Neural cell (in vitro differentiated cells): ENCODE results near the gene FBXL20.
A peak's percentile ranks its signal among the peaks of the same experiment; 100 is the strongest.

Experiments used
- EP300 ChIP-seq: fragments of 450-650 bp; conservative IDR thresholded peaks from 2 replicates; pipeline ENCODE4 v1.6.1; 2014; ENCODE audit warnings: antibody characterized with exemption, mild to moderate bottlenecking, moderate library complexity; ENCODE audit not compliant: poor library complexity, severe bottlenecking
- EZH2 ChIP-seq: fragments of 200-600, 300-800 bp; shearing (Covaris generic), sonication (generic); IDR thresholded peaks from 2 replicates; pipeline ENCODE4 v1.6.1; 2014; ENCODE audit warnings: antibody characterized with exemption, low read length, borderline replicate concordance, mild to moderate bottlenecking; ENCODE audit not compliant: insufficient read depth, poor library complexity, severe bottlenecking
- MXI1 ChIP-seq: fragments of 450-650 bp; conservative IDR thresholded peaks from 2 replicates; pipeline ENCODE4 v1.6.1; 2014; ENCODE audit warnings: antibody characterized with exemption, mild to moderate bottlenecking; ENCODE audit not compliant: poor library complexity, severe bottlenecking
- POLR2AphosphoS5 ChIP-seq: IDR thresholded peaks from 2 replicates; pipeline ENCODE4 v1.6.1; 2012
- RAD21 ChIP-seq: fragments of 450-650 bp; conservative IDR thresholded peaks from 2 replicates; pipeline ENCODE4 v1.6.1; 2014; ENCODE audit warnings: antibody characterized with exemption, mild to moderate bottlenecking, moderate library complexity
- SMC3 ChIP-seq: fragments of 450-650 bp; conservative IDR thresholded peaks from 2 replicates; pipeline ENCODE4 v1.6.1; 2014; ENCODE audit warnings: antibody characterized with exemption, mild to moderate bottlenecking, moderate library complexity; ENCODE audit not compliant: poor library complexity
- TAF1 ChIP-seq: IDR thresholded peaks from 2 replicates; pipeline ENCODE4 v1.6.1; 2012; ENCODE audit warnings: low read depth
- TF ChIP-seq, protein P1 (sequence below): fragments of 450-650 bp; IDR thresholded peaks from 2 replicates; pipeline ENCODE4 v1.5.1; 2014; ENCODE audit warnings: antibody characterized with exemption, mild to moderate bottlenecking, moderate library complexity; ENCODE audit not compliant: poor library complexity, severe bottlenecking
- TF ChIP-seq, protein P2 (sequence below): IDR thresholded peaks from 2 replicates; pipeline ENCODE4 v1.6.1; 2012; ENCODE audit warnings: borderline replicate concordance

- TF ChIP-seq EP300 (no peak), EZH2 (no peak), POLR2AphosphoS5 (no peak), RAD21 (peak; percentile 24), MXI1 (no peak), SMC3 (peak; percentile 13), TAF1 (no peak)
- TF ChIP-seq, protein P1, sequence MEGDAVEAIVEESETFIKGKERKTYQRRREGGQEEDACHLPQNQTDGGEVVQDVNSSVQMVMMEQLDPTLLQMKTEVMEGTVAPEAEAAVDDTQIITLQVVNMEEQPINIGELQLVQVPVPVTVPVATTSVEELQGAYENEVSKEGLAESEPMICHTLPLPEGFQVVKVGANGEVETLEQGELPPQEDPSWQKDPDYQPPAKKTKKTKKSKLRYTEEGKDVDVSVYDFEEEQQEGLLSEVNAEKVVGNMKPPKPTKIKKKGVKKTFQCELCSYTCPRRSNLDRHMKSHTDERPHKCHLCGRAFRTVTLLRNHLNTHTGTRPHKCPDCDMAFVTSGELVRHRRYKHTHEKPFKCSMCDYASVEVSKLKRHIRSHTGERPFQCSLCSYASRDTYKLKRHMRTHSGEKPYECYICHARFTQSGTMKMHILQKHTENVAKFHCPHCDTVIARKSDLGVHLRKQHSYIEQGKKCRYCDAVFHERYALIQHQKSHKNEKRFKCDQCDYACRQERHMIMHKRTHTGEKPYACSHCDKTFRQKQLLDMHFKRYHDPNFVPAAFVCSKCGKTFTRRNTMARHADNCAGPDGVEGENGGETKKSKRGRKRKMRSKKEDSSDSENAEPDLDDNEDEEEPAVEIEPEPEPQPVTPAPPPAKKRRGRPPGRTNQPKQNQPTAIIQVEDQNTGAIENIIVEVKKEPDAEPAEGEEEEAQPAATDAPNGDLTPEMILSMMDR: peak; percentile 20
- TF ChIP-seq, protein P2, sequence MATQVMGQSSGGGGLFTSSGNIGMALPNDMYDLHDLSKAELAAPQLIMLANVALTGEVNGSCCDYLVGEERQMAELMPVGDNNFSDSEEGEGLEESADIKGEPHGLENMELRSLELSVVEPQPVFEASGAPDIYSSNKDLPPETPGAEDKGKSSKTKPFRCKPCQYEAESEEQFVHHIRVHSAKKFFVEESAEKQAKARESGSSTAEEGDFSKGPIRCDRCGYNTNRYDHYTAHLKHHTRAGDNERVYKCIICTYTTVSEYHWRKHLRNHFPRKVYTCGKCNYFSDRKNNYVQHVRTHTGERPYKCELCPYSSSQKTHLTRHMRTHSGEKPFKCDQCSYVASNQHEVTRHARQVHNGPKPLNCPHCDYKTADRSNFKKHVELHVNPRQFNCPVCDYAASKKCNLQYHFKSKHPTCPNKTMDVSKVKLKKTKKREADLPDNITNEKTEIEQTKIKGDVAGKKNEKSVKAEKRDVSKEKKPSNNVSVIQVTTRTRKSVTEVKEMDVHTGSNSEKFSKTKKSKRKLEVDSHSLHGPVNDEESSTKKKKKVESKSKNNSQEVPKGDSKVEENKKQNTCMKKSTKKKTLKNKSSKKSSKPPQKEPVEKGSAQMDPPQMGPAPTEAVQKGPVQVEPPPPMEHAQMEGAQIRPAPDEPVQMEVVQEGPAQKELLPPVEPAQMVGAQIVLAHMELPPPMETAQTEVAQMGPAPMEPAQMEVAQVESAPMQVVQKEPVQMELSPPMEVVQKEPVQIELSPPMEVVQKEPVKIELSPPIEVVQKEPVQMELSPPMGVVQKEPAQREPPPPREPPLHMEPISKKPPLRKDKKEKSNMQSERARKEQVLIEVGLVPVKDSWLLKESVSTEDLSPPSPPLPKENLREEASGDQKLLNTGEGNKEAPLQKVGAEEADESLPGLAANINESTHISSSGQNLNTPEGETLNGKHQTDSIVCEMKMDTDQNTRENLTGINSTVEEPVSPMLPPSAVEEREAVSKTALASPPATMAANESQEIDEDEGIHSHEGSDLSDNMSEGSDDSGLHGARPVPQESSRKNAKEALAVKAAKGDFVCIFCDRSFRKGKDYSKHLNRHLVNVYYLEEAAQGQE: no peak
These were observed 130.5 kb downstream of the FBXL20 start for GRCh38 chr17:39270923-39271322.
